NT2/D1 (cell line): ENCODE results near the gene DOCK3.

Experiments
- DNase-seq: peaks from one replicate; pipeline ENCODE4 v3.0.0-alpha.2; 2011; ENCODE audit warnings: low read depth, low spot score
- H3K27me3 ChIP-seq: 2 replicates; pipeline ENCODE4 v1.6.0; 2011; ENCODE audit warnings: mild to moderate bottlenecking; ENCODE audit not compliant: insufficient read length, insufficient read depth
- H3K36me3 ChIP-seq: 2 replicates; pipeline ENCODE4 v1.6.1; 2011; ENCODE audit warnings: mild to moderate bottlenecking, low read length, mixed read lengths; ENCODE audit not compliant: insufficient read depth, insufficient read length
- H3K4me1 ChIP-seq: 2 replicates; pipeline ENCODE4 v1.5.1; 2011; ENCODE audit not compliant: insufficient read depth, insufficient read length
- H3K4me3 ChIP-seq: 2 replicates; pipeline ENCODE4 v1.5.1; 2011; ENCODE audit warnings: low read depth; ENCODE audit not compliant: insufficient read length
- H3K9ac ChIP-seq: 2 replicates; pipeline ENCODE4 v1.6.0; 2011; ENCODE audit warnings: low read depth; ENCODE audit not compliant: insufficient read length
- H3K9me3 ChIP-seq: 2 replicates; pipeline ENCODE4 v1.5.1; 2011; ENCODE audit warnings: mild to moderate bottlenecking, low read length; ENCODE audit not compliant: insufficient read depth
- SUZ12 ChIP-seq: IDR thresholded peaks from 2 replicates; pipeline ENCODE4 v1.6.1; 2011; ENCODE audit not compliant: insufficient read length, insufficient read depth; ENCODE audit errors: extremely low read depth
- YY1 ChIP-seq: IDR thresholded peaks from 2 replicates; pipeline ENCODE4 v1.6.1; 2011; ENCODE audit not compliant: insufficient read length, insufficient read depth
- ZNF274 ChIP-seq: IDR thresholded peaks from 2 replicates; pipeline ENCODE4 v1.6.1; 2011; ENCODE audit warnings: mild to moderate bottlenecking, low read depth, low read length

DOCK3 gene

GRCh38 chr3:50978991-50979667 lies 304.4 kb downstream of the DOCK3 start:
- H3K4me3 ChIP-seq: peak overlapping the region; percentile 28
- H3K9ac ChIP-seq: peak overlapping the region; percentile 56
- peaks cover 32% of the 10 kb centered on the region; the same call in 1 of the 2 replicates for H3K9me3 ChIP-seq
- no peaks in the 10 kb centered on the region for H3K36me3 ChIP-seq
- DNase-seq: peak; percentile 46
- TF ChIP-seq YY1 (no peak), SUZ12 (no peak), ZNF274 (no peak)
- H3K27me3 ChIP-seq: no peaks in the 10 kb centered on the region
- H3K4me1 ChIP-seq: no peaks in the 10 kb centered on the region

DNA sequence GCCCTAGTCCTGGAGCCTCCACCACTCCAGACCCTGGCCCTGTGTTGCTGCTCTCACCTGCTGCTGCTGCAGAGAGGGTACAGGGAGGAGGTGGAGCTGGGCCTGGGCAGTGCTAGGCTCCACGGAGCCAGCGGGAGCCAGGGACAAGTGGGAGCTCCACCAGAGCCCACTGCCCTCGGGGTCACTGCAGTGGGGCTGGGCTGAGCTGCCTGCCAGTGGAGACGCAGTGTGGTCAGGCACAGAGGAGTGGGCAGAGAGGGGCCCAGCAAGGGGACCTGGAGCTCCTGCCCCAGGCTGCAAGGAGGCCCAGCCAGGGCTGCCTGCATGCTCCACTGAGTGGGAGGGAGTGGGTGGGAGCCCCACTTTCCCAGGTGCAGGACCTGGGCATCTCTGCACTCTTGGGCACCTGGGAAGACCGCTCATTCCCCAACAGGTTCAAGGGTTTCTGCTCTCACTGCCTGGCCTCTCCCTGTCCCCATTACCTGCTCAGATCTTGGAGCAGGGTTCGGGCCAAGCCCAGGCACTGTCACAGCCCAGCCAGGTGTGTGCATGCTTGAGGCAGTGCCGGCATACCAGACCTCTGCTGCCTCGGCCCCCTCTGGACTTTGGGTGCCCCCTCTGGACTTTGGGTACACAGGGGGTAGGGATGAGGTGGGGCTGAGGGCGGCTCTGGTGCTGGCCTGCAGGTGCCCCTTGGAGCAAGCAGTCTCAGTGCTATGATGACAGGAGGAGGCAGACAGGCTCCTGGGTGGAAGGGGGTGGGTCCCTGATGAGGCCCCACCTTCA lies 308.0 kb downstream of the DOCK3 start:
- Histone ChIP-seq H3K9me3 (peaks cover 32% of the 10 kb centered on the region; the same call in 1 of the 2 replicates), H3K27me3 (no peaks in the 10 kb centered on the region), H3K4me3 (no peak overlapping the region), H3K36me3 (no peaks in the 10 kb centered on the region), H3K9ac (no peak overlapping the region), H3K4me1 (no peaks in the 10 kb centered on the region)
- TF ChIP-seq SUZ12: no peak
- TF ChIP-seq ZNF274: no peak
- TF ChIP-seq YY1: no peak
- no peak for DNase-seq

GRCh38 chr3:50983887-50984286 lies 309.2 kb downstream of the DOCK3 start:
- no peak overlapping the region for H3K4me3 ChIP-seq
- H3K27me3 ChIP-seq: no peaks in the 10 kb centered on the region
- no peak for DNase-seq
- peaks cover 40% of the 10 kb centered on the region; the same call in 1 of the 2 replicates for H3K9me3 ChIP-seq
- TF ChIP-seq YY1: no peak
- no peaks in the 10 kb centered on the region for H3K4me1 ChIP-seq
- no peak overlapping the region for H3K9ac ChIP-seq
- H3K36me3 ChIP-seq: no peaks in the 10 kb centered on the region

DNA sequence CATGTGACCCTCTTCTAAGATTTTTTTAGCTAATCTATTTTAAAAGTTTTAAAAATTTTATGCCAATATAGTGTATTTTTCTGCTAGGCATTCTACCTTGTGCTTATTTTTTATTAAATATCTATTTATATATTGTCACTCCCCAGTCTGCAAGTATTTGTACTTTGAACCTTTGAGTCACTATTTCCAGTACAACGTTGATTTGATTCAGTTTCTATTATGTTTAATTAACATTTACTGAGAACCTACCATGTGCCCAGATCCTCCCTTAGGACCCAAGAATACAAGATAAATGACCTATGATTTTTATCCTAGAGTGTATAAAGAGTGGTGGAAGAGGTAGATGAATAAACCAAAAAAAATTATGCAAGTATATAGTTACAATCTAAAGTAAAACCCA lies 311.2 kb downstream of the DOCK3 start:
- Histone ChIP-seq H3K4me1 (no peaks in the 10 kb centered on the region), H3K27me3 (no peaks in the 10 kb centered on the region), H3K36me3 (no peaks in the 10 kb centered on the region), H3K9ac (no peak overlapping the region), H3K9me3 (peaks cover 30% of the 10 kb centered on the region; the same call in 1 of the 2 replicates), H3K4me3 (no peak overlapping the region)
- no peak for DNase-seq
- no peak for TF ChIP-seq ZNF274

DNA sequence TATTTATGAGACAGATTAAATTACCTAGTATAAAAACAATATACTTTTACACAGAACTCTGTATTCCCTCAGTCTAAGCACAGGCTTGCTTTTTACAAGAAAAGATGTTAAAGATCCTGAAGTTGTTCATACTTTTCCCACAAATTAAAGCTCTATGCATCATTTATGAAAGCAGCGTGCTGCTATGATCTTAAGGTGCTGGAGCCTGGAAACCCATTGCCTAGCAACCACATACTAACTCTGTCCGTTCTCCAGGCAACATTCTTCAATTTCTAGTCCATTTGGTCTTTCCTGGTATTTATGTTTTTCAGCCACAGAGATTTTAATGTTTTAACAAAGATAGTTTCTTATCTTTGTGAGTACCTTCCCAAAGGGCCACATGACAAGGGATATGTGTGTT lies 312.0 kb downstream of the DOCK3 start:
- TF ChIP-seq SUZ12: no peak
- TF ChIP-seq YY1: no peak
- no peak for TF ChIP-seq ZNF274
- H3K27me3 ChIP-seq: no peaks in the 10 kb centered on the region
- no peaks in the 10 kb centered on the region for H3K36me3 ChIP-seq
- no peak overlapping the region for H3K9ac ChIP-seq
- H3K9me3 ChIP-seq: peaks cover 34% of the 10 kb centered on the region
- no peak overlapping the region for H3K4me3 ChIP-seq
- DNase-seq: no peak
- H3K4me1 ChIP-seq: no peaks in the 10 kb centered on the region

- Histone ChIP-seq H3K27me3 (no peaks in the 10 kb centered on the region), H3K4me1 (no peaks in the 10 kb centered on the region), H3K9ac (no peak overlapping the region), H3K36me3 (no peaks in the 10 kb centered on the region), H3K4me3 (no peak overlapping the region), H3K9me3 (peaks cover 11% of the 10 kb centered on the region)
- no peak for TF ChIP-seq ZNF274
- DNase-seq: no peak
Measured at GRCh38 chr3:50994537-50994936, 319.8 kb downstream of the DOCK3 start.

GRCh38 chr3:50995085-50995824 lies 320.5 kb downstream of the DOCK3 start:
- peaks cover 7% of the 10 kb centered on the region for H3K9me3 ChIP-seq
- no peaks in the 10 kb centered on the region for H3K27me3 ChIP-seq
- DNase-seq: no peak
- TF ChIP-seq ZNF274: no peak
- TF ChIP-seq SUZ12: no peak
- TF ChIP-seq YY1: no peak
- no peak overlapping the region for H3K9ac ChIP-seq
- no peak overlapping the region for H3K4me3 ChIP-seq
- H3K36me3 ChIP-seq: no peaks in the 10 kb centered on the region
- H3K4me1 ChIP-seq: no peaks in the 10 kb centered on the region
